Measurements from ENCODE around the gene ONECUT2.

Gene ONECUT2

GRCh38 chr18:57428221-57429150 lies 6.7 kb upstream of the ONECUT2 start:
- no peak overlapping the region for H3K4me2 ChIP-seq (ENCODE audit: low read depth, low read length)
- H3K79me2 ChIP-seq (ENCODE audit: low read length), result no peaks in the 10 kb centered on the region
- no peak for DNase-seq
- H3F3A ChIP-seq (ENCODE audit: insufficient read depth, low read length), result peaks cover 17% of the 10 kb centered on the region
- H4K20me1 ChIP-seq (ENCODE audit: insufficient read depth, low read length), result no peaks in the 10 kb centered on the region
- TF ChIP-seq CTCF (IDR thresholded peaks at IDR 0.05; ENCODE audit: low read length) (no peak), EZH2phosphoT487 (IDR thresholded peaks at IDR 0.05; ENCODE audit: low read length) (no peak), EZH2 (optimal IDR thresholded peaks at IDR 0.05; ENCODE audit: low read depth, low read length) (no peak)
- peaks cover 17% of the 10 kb centered on the region for H3K4me1 ChIP-seq (ENCODE audit: low read length)
- H3K27ac ChIP-seq (ENCODE audit: low read length), result no peak overlapping the region
- H3K4me3 ChIP-seq (ENCODE audit: low read length), result no peak overlapping the region
- H3K36me3 ChIP-seq (replicated peaks; ENCODE audit: insufficient read depth, low read length), result no peaks in the 10 kb centered on the region
- no peaks in the 10 kb centered on the region for H3K27me3 ChIP-seq (replicated peaks; ENCODE audit: insufficient read depth, low read length)
- H2AFZ ChIP-seq (ENCODE audit: low read length), result no peak overlapping the region
- H3K9ac ChIP-seq (ENCODE audit: low read length), result no peak overlapping the region
- H3K9me2 ChIP-seq (replicated peaks; ENCODE audit: insufficient read depth, low read length), result no peaks in the 10 kb centered on the region
- no peaks in the 10 kb centered on the region for H3K9me3 ChIP-seq (replicated peaks; ENCODE audit: insufficient read depth, low read length)

- no peak overlapping the region for H3K9ac ChIP-seq (ENCODE audit: low read length)
- no peak overlapping the region for H3K4me3 ChIP-seq (ENCODE audit: low read length)
- H3K79me2 ChIP-seq (ENCODE audit: low read length), result no peaks in the 10 kb centered on the region
- DNase-seq, result peak; percentile 29
- H4K20me1 ChIP-seq (ENCODE audit: insufficient read depth, low read length), result no peaks in the 10 kb centered on the region
- H3K36me3 ChIP-seq (replicated peaks; ENCODE audit: insufficient read depth, low read length), result no peaks in the 10 kb centered on the region
- H3K9me2 ChIP-seq (replicated peaks; ENCODE audit: insufficient read depth, low read length), result no peaks in the 10 kb centered on the region
- no peak overlapping the region for H2AFZ ChIP-seq (ENCODE audit: low read length)
- H3K9me3 ChIP-seq (replicated peaks; ENCODE audit: insufficient read depth, low read length), result no peaks in the 10 kb centered on the region
- peak overlapping the region; percentile 16; the same call in 1 of the 2 replicates for H3K4me2 ChIP-seq (ENCODE audit: low read depth, low read length)
- peaks cover 17% of the 10 kb centered on the region for H3K4me1 ChIP-seq (ENCODE audit: low read length)
- H3K27ac ChIP-seq (ENCODE audit: low read length), result peak overlapping the region; percentile 8; the same call in 1 of the 2 replicates
- peaks cover 17% of the 10 kb centered on the region for H3F3A ChIP-seq (ENCODE audit: insufficient read depth, low read length)
- no peaks in the 10 kb centered on the region for H3K27me3 ChIP-seq (replicated peaks; ENCODE audit: insufficient read depth, low read length)
- TF ChIP-seq EZH2phosphoT487 (IDR thresholded peaks at IDR 0.05; ENCODE audit: low read length), result no peak
- no peak for TF ChIP-seq EZH2 (optimal IDR thresholded peaks at IDR 0.05; ENCODE audit: low read depth, low read length)
- TF ChIP-seq CTCF (IDR thresholded peaks at IDR 0.05; ENCODE audit: low read length), result no peak
Measured at GRCh38 chr18:57429167-57430078, 5.8 kb upstream of the ONECUT2 start.

- no peaks in the 10 kb centered on the region for H3K79me2 ChIP-seq (ENCODE audit: low read length)
- H3F3A ChIP-seq (ENCODE audit: insufficient read depth, low read length), result peaks cover 17% of the 10 kb centered on the region
- no peak overlapping the region for H3K9ac ChIP-seq (ENCODE audit: low read length)
- H3K9me2 ChIP-seq (replicated peaks; ENCODE audit: insufficient read depth, low read length), result no peaks in the 10 kb centered on the region
- peaks cover 17% of the 10 kb centered on the region for H3K4me1 ChIP-seq (ENCODE audit: low read length)
- peak overlapping the region; percentile 8; the same call in 1 of the 2 replicates for H3K27ac ChIP-seq (ENCODE audit: low read length)
- peak overlapping the region; percentile 16; the same call in 1 of the 2 replicates for H3K4me2 ChIP-seq (ENCODE audit: low read depth, low read length)
- no peaks in the 10 kb centered on the region for H3K9me3 ChIP-seq (replicated peaks; ENCODE audit: insufficient read depth, low read length)
- no peaks in the 10 kb centered on the region for H3K27me3 ChIP-seq (replicated peaks; ENCODE audit: insufficient read depth, low read length)
- no peak for DNase-seq
- no peaks in the 10 kb centered on the region for H4K20me1 ChIP-seq (ENCODE audit: insufficient read depth, low read length)
- no peaks in the 10 kb centered on the region for H3K36me3 ChIP-seq (replicated peaks; ENCODE audit: insufficient read depth, low read length)
- no peak overlapping the region for H3K4me3 ChIP-seq (ENCODE audit: low read length)
- TF ChIP-seq CTCF (IDR thresholded peaks at IDR 0.05; ENCODE audit: low read length) (no peak), EZH2phosphoT487 (IDR thresholded peaks at IDR 0.05; ENCODE audit: low read length) (no peak), EZH2 (optimal IDR thresholded peaks at IDR 0.05; ENCODE audit: low read depth, low read length) (no peak)
- no peak overlapping the region for H2AFZ ChIP-seq (ENCODE audit: low read length)
Measured at GRCh38 chr18:57430079-57431001, 4.8 kb upstream of the ONECUT2 start.

All from MM.1S (cell line).